NB4 (cell line): ENCODE results near the gene ABLIM2.
"Not testable (repeated sequence)": the region's sequence is repeated elsewhere in the genome, so short reads cannot be mapped to it uniquely, and the experiment has no call there.

ENCODE experiments used
- CTCF ChIP-seq: IDR thresholded peaks from one replicate; pipeline ENCODE4 v1.5.1; 2012; ENCODE audit warnings: low read depth, low read length
- MAX ChIP-seq: IDR thresholded peaks from 2 replicates; pipeline ENCODE4 v1.6.1; 2011; ENCODE audit warnings: low read depth, low read length

DNA sequence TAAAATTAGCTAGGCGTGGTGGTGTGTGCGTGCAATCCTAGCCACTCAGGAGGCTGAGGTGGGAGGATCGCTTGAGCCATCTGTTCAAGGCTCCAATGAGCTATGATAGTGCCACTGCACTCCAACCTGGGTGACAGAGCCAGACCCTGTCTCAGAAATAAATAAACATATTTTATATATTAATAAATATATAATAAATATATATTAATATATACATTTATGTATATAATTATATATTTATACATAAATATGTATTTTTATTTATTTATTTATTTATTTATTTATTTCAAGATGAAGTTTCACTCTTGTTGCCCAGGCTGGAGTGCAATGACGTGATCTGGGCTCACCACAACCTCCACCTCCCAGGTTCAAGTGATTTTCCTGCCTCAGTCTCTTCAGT is 214.9 kb downstream of the ABLIM2 start:
- TF ChIP-seq CTCF, MAX: not testable (repeated sequence)
